Measurements from ENCODE around the gene CAV2.
A peak's percentile ranks its signal among the peaks of the same experiment; 100 is the strongest.

CAV2 gene

GRCh38 chr7:116534790-116535189, 35.3 kb downstream of the CAV2 start:
- Histone ChIP-seq H3K14ac (ENCODE audit: low read length in 2 of 2) (no peak overlapping the region), H4K91ac (ENCODE audit: low read length) (no peak overlapping the region), H3K9me3 (ENCODE audit: control insufficient read depth, low read length) (no peaks in the 10 kb centered on the region), H2BK5ac (ENCODE audit: low read depth, low read length, poor library complexity, severe bottlenecking) (no peak overlapping the region), H3K79me1 (replicated peaks; ENCODE audit: low read length, poor library complexity, severe bottlenecking) (peaks cover 17% of the 10 kb centered on the region), H3K23ac (ENCODE audit: low read length in 2 of 2) (no peak overlapping the region), H3K36me3 (ENCODE audit: control insufficient read depth in 1 of 2, insufficient read depth in 2 of 2, low read depth in 1 of 2, low read length in 2 of 2) (peaks cover 21 to 79% of the 10 kb centered on the region in 2 experiments), H2BK120ac (ENCODE audit: low read depth, low read length) (no peak overlapping the region), H3K18ac (ENCODE audit: low read depth in 1 of 2, low read length in 2 of 2) (no peak overlapping the region), H3K4ac (ENCODE audit: low read depth in 1 of 2, low read length in 2 of 2) (no peak overlapping the region), H3K9ac (ENCODE audit: low read length) (peak overlapping the region; percentile 63), H2BK15ac (ENCODE audit: low read depth, poor library complexity, severe bottlenecking) (no peak overlapping the region), H2AK5ac (ENCODE audit: low read length, severe bottlenecking) (no peak overlapping the region), H2BK12ac (ENCODE audit: low read length in 2 of 2) (no peak overlapping the region), H3K4me1 (ENCODE audit: control insufficient read depth, insufficient read depth, low read depth, low read length) (peaks cover 12% of the 10 kb centered on the region), H2AFZ (ENCODE audit: low read depth, low read length) (no peak overlapping the region), H4K8ac (ENCODE audit: low read length) (no peak overlapping the region), H3K4me3 (ENCODE audit: insufficient read depth in 1 of 2, low read depth in 1 of 2, low read length in 2 of 2) (peak overlapping the region in 1 of 2 experiments; percentile 30), H3K27ac (ENCODE audit: low read length, poor library complexity, severe bottlenecking) (no peak overlapping the region), H3K4me2 (ENCODE audit: low read length, poor library complexity, severe bottlenecking) (no peak overlapping the region), H3K27me3 (ENCODE audit: control insufficient read depth in 1 of 2, insufficient read depth in 1 of 2, low read length in 2 of 2) (no peaks in the 10 kb centered on the region)
- DNase-seq: peak; percentile 34
- WGBS: 100% methylated on average over 2 of the region's 2 CpGs

- H3K4me3 ChIP-seq (ENCODE audit: insufficient read depth in 1 of 2, low read depth in 1 of 2, low read length in 2 of 2): peak overlapping the region in 1 of 2 experiments; percentile 30
- H3K9me3 ChIP-seq (ENCODE audit: control insufficient read depth, low read length): no peaks in the 10 kb centered on the region
- no peak overlapping the region for H2BK15ac ChIP-seq (ENCODE audit: low read depth, poor library complexity, severe bottlenecking)
- no peak overlapping the region for H3K27ac ChIP-seq (ENCODE audit: low read length, poor library complexity, severe bottlenecking)
- H4K91ac ChIP-seq (ENCODE audit: low read length): no peak overlapping the region
- peaks cover 21 to 79% of the 10 kb centered on the region in 2 experiments for H3K36me3 ChIP-seq (ENCODE audit: control insufficient read depth in 1 of 2, insufficient read depth in 2 of 2, low read depth in 1 of 2, low read length in 2 of 2)
- peaks cover 13% of the 10 kb centered on the region for H3K4me1 ChIP-seq (ENCODE audit: control insufficient read depth, insufficient read depth, low read depth, low read length)
- no peak overlapping the region for H2BK12ac ChIP-seq (ENCODE audit: low read length in 2 of 2)
- no peaks in the 10 kb centered on the region for H3K27me3 ChIP-seq (ENCODE audit: control insufficient read depth in 1 of 2, insufficient read depth in 1 of 2, low read length in 2 of 2)
- no peak overlapping the region for H2AK5ac ChIP-seq (ENCODE audit: low read length, severe bottlenecking)
- no peak overlapping the region for H3K23ac ChIP-seq (ENCODE audit: low read length in 2 of 2)
- DNase-seq: no peak
- peak overlapping the region; percentile 63 for H3K9ac ChIP-seq (ENCODE audit: low read length)
- no peak overlapping the region for H3K4me2 ChIP-seq (ENCODE audit: low read length, poor library complexity, severe bottlenecking)
- no peak overlapping the region for H2BK120ac ChIP-seq (ENCODE audit: low read depth, low read length)
- H4K8ac ChIP-seq (ENCODE audit: low read length): no peak overlapping the region
- H3K4ac ChIP-seq (ENCODE audit: low read depth in 1 of 2, low read length in 2 of 2): no peak overlapping the region
- no peak overlapping the region for H2BK5ac ChIP-seq (ENCODE audit: low read depth, low read length, poor library complexity, severe bottlenecking)
- H3K79me1 ChIP-seq (replicated peaks; ENCODE audit: low read length, poor library complexity, severe bottlenecking): peaks cover 19% of the 10 kb centered on the region
- no peak overlapping the region for H2AFZ ChIP-seq (ENCODE audit: low read depth, low read length)
- H3K14ac ChIP-seq (ENCODE audit: low read length in 2 of 2): no peak overlapping the region
- WGBS: no CpG with 5 or more reads among the region's 1 CpG
- H3K18ac ChIP-seq (ENCODE audit: low read depth in 1 of 2, low read length in 2 of 2): no peak overlapping the region
Observed at GRCh38 chr7:116535416-116535815, 35.9 kb downstream of the CAV2 start.

GRCh38 chr7:116538138-116538537, 38.6 kb downstream of the CAV2 start:
- Histone ChIP-seq H3K14ac (ENCODE audit: low read length in 2 of 2) (no peak overlapping the region), H3K4me2 (ENCODE audit: low read length, poor library complexity, severe bottlenecking) (no peak overlapping the region), H3K18ac (ENCODE audit: low read depth in 1 of 2, low read length in 2 of 2) (no peak overlapping the region), H3K4ac (ENCODE audit: low read depth in 1 of 2, low read length in 2 of 2) (no peak overlapping the region), H2BK15ac (ENCODE audit: low read depth, poor library complexity, severe bottlenecking) (no peak overlapping the region), H3K27me3 (ENCODE audit: control insufficient read depth in 1 of 2, insufficient read depth in 1 of 2, low read length in 2 of 2) (no peaks in the 10 kb centered on the region), H4K8ac (ENCODE audit: low read length) (no peak overlapping the region), H2BK12ac (ENCODE audit: low read length in 2 of 2) (no peak overlapping the region), H3K9ac (ENCODE audit: low read length) (peak overlapping the region; percentile 7), H3K9me3 (ENCODE audit: control insufficient read depth, low read length) (no peaks in the 10 kb centered on the region), H4K91ac (ENCODE audit: low read length) (no peak overlapping the region), H3K4me3 (ENCODE audit: insufficient read depth in 1 of 2, low read depth in 1 of 2, low read length in 2 of 2) (no peak overlapping the region), H3K79me1 (replicated peaks; ENCODE audit: low read length, poor library complexity, severe bottlenecking) (peaks cover 20% of the 10 kb centered on the region), H3K27ac (ENCODE audit: low read length, poor library complexity, severe bottlenecking) (no peak overlapping the region), H2AK5ac (ENCODE audit: low read length, severe bottlenecking) (no peak overlapping the region), H2BK5ac (ENCODE audit: low read depth, low read length, poor library complexity, severe bottlenecking) (no peak overlapping the region), H3K23ac (ENCODE audit: low read length in 2 of 2) (no peak overlapping the region), H2AFZ (ENCODE audit: low read depth, low read length) (no peak overlapping the region), H3K4me1 (ENCODE audit: control insufficient read depth, insufficient read depth, low read depth, low read length) (peaks cover 11% of the 10 kb centered on the region), H3K36me3 (ENCODE audit: control insufficient read depth in 1 of 2, insufficient read depth in 2 of 2, low read depth in 1 of 2, low read length in 2 of 2) (peaks cover 21 to 78% of the 10 kb centered on the region in 2 experiments), H2BK120ac (ENCODE audit: low read depth, low read length) (no peak overlapping the region)
- no CpG with 5 or more reads among the region's 2 CpGs for WGBS
- no peak for DNase-seq

- H3K18ac ChIP-seq (ENCODE audit: low read depth in 1 of 2, low read length in 2 of 2): peak overlapping the region in 1 of 2 experiments; percentile 72
- DNase-seq: no peak
- no CpG with 5 or more reads among the region's 3 CpGs for WGBS
Observed at GRCh38 chr7:116539879-116540278, 40.3 kb downstream of the CAV2 start.

More at GRCh38 chr7:116539879-116540278, 40.3 kb downstream of the CAV2 start:
- no peak overlapping the region for H3K23ac ChIP-seq (ENCODE audit: low read length in 2 of 2)
- H2AFZ ChIP-seq (ENCODE audit: low read depth, low read length): no peak overlapping the region
- H3K4me2 ChIP-seq (ENCODE audit: low read length, poor library complexity, severe bottlenecking): no peak overlapping the region
- no peak overlapping the region for H4K91ac ChIP-seq (ENCODE audit: low read length)
- H2BK12ac ChIP-seq (ENCODE audit: low read length in 2 of 2): no peak overlapping the region
- H3K14ac ChIP-seq (ENCODE audit: low read length in 2 of 2): peak overlapping the region in 1 of 2 experiments; percentile 47
- peaks cover 21 to 95% of the 10 kb centered on the region in 2 experiments for H3K36me3 ChIP-seq (ENCODE audit: control insufficient read depth in 1 of 2, insufficient read depth in 2 of 2, low read depth in 1 of 2, low read length in 2 of 2)
- H3K27ac ChIP-seq (ENCODE audit: low read length, poor library complexity, severe bottlenecking): no peak overlapping the region
- peaks cover 10% of the 10 kb centered on the region for H3K4me1 ChIP-seq (ENCODE audit: control insufficient read depth, insufficient read depth, low read depth, low read length)
- H3K9ac ChIP-seq (ENCODE audit: low read length): peak overlapping the region; percentile 73
- no peak overlapping the region for H3K4ac ChIP-seq (ENCODE audit: low read depth in 1 of 2, low read length in 2 of 2)
- no peak overlapping the region for H2BK15ac ChIP-seq (ENCODE audit: low read depth, poor library complexity, severe bottlenecking)
- H2AK5ac ChIP-seq (ENCODE audit: low read length, severe bottlenecking): no peak overlapping the region
- H4K8ac ChIP-seq (ENCODE audit: low read length): peak overlapping the region; percentile 12
- H2BK120ac ChIP-seq (ENCODE audit: low read depth, low read length): no peak overlapping the region
- peak overlapping the region; percentile 46 for H2BK5ac ChIP-seq (ENCODE audit: low read depth, low read length, poor library complexity, severe bottlenecking)
- no peaks in the 10 kb centered on the region for H3K9me3 ChIP-seq (ENCODE audit: control insufficient read depth, low read length)
- H3K27me3 ChIP-seq (ENCODE audit: control insufficient read depth in 1 of 2, insufficient read depth in 1 of 2, low read length in 2 of 2): no peaks in the 10 kb centered on the region
- H3K4me3 ChIP-seq (ENCODE audit: insufficient read depth in 1 of 2, low read depth in 1 of 2, low read length in 2 of 2): no peak overlapping the region
- peaks cover 20% of the 10 kb centered on the region for H3K79me1 ChIP-seq (replicated peaks; ENCODE audit: low read length, poor library complexity, severe bottlenecking)
